Suprapubic skin (tissue), 2 donors: ENCODE results near the gene TMEM170B.

Experiments
- EP300 ChIP-seq: sonication (generic); formaldehyde crosslinking; IDR thresholded peaks from one replicate; pipeline ENCODE4 v1.6.1; 2017; ENCODE audit warnings: antibody characterized with exemption
- POLR2A ChIP-seq, 2 donors: fragments of 450-650 bp; IDR thresholded peaks; one replicate each; pipeline ENCODE4 v1.6.1; 2017; ENCODE audit warnings: antibody characterized with exemption in 2 of 2, mild to moderate bottlenecking in 2 of 2, moderate library complexity in 2 of 2

DNA sequence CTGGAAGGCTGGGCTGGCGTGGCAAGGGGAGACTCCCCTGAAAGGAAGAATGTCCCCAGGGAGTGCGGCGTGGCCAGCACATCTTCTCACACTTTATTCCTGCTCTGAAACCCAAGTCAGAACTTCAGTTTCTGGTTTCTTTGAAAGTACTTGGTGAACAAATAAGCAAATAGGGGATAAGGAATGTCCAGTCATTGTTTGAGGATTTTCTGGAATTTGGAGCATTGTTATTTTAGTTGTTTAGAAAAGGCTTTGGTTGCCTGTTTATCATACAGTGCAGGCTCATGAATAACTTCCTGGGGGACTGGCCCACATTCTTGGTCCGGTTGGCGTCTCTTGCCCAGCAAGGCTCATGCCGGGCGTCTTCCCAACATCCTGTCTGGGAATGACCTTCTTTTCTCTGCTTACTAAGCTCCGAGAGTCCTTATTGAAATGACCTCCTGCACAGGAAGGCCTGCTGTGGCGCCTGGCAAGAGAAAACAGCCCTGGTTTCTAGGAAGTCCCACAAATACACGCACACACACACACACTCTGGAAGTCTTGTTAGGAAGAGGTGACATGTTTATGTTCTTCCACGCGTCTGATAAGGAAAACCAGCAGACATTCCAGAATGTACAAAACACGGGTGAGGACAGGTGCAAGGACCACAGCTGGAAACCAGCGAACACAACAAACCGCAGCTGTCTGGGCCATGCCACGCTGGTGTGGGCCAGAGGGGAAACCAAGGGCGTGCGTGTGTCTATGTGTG is 71.9 kb downstream of the TMEM170B start:
- TF ChIP-seq POLR2A (IDR thresholded peaks at IDR 0.05) (no peak), EP300 (no peak)
